ENCODE data around the gene ACAD9. TPM values are rescaled to one million over a fixed set of nuclear protein-coding genes. Genes with fewer than 3 reads are reported as not detected.
A peak's percentile ranks its signal among the peaks of the same experiment; 100 is the strongest.

Gene ACAD9
- total RNA-seq, 2 experiments from 2014 or later, result 69.5 to 88.5 TPM

- Histone ChIP-seq H3K4me1 (ENCODE audit: insufficient read depth, low read length, poor library complexity, severe bottlenecking) (no peaks in the 10 kb centered on the region), H3K9me2 (ENCODE audit: insufficient read depth, low read length) (no peaks in the 10 kb centered on the region), H3K36me3 (ENCODE audit: insufficient read depth, low read length) (no peaks in the 10 kb centered on the region), H3K9me3 (ENCODE audit: low read length) (peaks cover 24% of the 10 kb centered on the region), H3K4me3 (ENCODE audit: low read depth, low read length, poor library complexity, severe bottlenecking) (no peak overlapping the region), H4K20me1 (ENCODE audit: insufficient read depth, low read length) (no peaks in the 10 kb centered on the region), H3K27ac (ENCODE audit: low read depth, low read length, poor library complexity, severe bottlenecking) (no peak overlapping the region), H3K4me2 (ENCODE audit: low read length) (no peak overlapping the region), H2AFZ (ENCODE audit: low read length) (no peak overlapping the region), H3K79me2 (ENCODE audit: insufficient read depth, low read depth, low read length) (no peaks in the 10 kb centered on the region)
- CTCF ChIA-PET (ENCODE audit: unreplicated experiment), result no interaction called here
- no peak for DNase-seq (ENCODE audit: low spot score)
- BruUV-seq (replicated peaks), result no TSS peak
- POLR2A ChIA-PET, result no interaction called here
- TF ChIP-seq EZH2phosphoT487 (IDR thresholded peaks at IDR 0.05; ENCODE audit: borderline replicate concordance, low read depth, low read length), result no peak
- intact Hi-C loops (cut with micrococcal nuclease; ENCODE audit: unreplicated experiment), result no loop called here
Observed at GRCh38 chr3:128853826-128854225, 25.6 kb upstream of the ACAD9 start.

GRCh38 chr3:128854475-128854874 is 24.9 kb upstream of the ACAD9 start:
- Histone ChIP-seq H2AFZ (ENCODE audit: low read length) (no peak overlapping the region), H3K4me2 (ENCODE audit: low read length) (no peak overlapping the region), H3K4me1 (ENCODE audit: insufficient read depth, low read length, poor library complexity, severe bottlenecking) (no peaks in the 10 kb centered on the region), H3K9me3 (ENCODE audit: low read length) (peaks cover 31% of the 10 kb centered on the region), H3K36me3 (ENCODE audit: insufficient read depth, low read length) (no peaks in the 10 kb centered on the region; the same call in 1 of the 2 replicates), H3K79me2 (ENCODE audit: insufficient read depth, low read depth, low read length) (no peaks in the 10 kb centered on the region), H3K9me2 (ENCODE audit: insufficient read depth, low read length) (no peaks in the 10 kb centered on the region), H3K27ac (ENCODE audit: low read depth, low read length, poor library complexity, severe bottlenecking) (no peak overlapping the region), H3K4me3 (ENCODE audit: low read depth, low read length, poor library complexity, severe bottlenecking) (no peak overlapping the region), H4K20me1 (ENCODE audit: insufficient read depth, low read length) (no peaks in the 10 kb centered on the region)
- TF ChIP-seq CTCF (conservative IDR thresholded peaks at IDR 0.05; ENCODE audit: low read length) (no peak), EZH2phosphoT487 (IDR thresholded peaks at IDR 0.05; ENCODE audit: borderline replicate concordance, low read depth, low read length) (no peak)
- POLR2A ChIA-PET, result no interaction called here
- peak; percentile 42 for DNase-seq (ENCODE audit: low spot score)
- BruUV-seq (replicated peaks), result no TSS peak
- CTCF ChIA-PET (ENCODE audit: unreplicated experiment), result no interaction called here
- intact Hi-C loops (cut with micrococcal nuclease; ENCODE audit: unreplicated experiment), result no loop called here

GRCh38 chr3:128855569-128855968 is 23.9 kb upstream of the ACAD9 start:
- Histone ChIP-seq H4K20me1 (ENCODE audit: insufficient read depth, low read length) (no peaks in the 10 kb centered on the region), H3K79me2 (ENCODE audit: insufficient read depth, low read depth, low read length) (no peaks in the 10 kb centered on the region), H3K9me3 (ENCODE audit: low read length) (peaks cover 39% of the 10 kb centered on the region), H2AFZ (ENCODE audit: low read length) (no peak overlapping the region), H3K4me1 (ENCODE audit: insufficient read depth, low read length, poor library complexity, severe bottlenecking) (no peaks in the 10 kb centered on the region), H3K36me3 (ENCODE audit: insufficient read depth, low read length) (peaks cover 6% of the 10 kb centered on the region), H3K9me2 (ENCODE audit: insufficient read depth, low read length) (no peaks in the 10 kb centered on the region), H3K4me3 (ENCODE audit: low read depth, low read length, poor library complexity, severe bottlenecking) (no peak overlapping the region), H3K27ac (ENCODE audit: low read depth, low read length, poor library complexity, severe bottlenecking) (no peak overlapping the region), H3K4me2 (ENCODE audit: low read length) (no peak overlapping the region)
- DNase-seq (ENCODE audit: low spot score), result no peak
- TF ChIP-seq CTCF (conservative IDR thresholded peaks at IDR 0.05; ENCODE audit: low read length) (no peak), EZH2phosphoT487 (IDR thresholded peaks at IDR 0.05; ENCODE audit: borderline replicate concordance, low read depth, low read length) (no peak)
- intact Hi-C loops (cut with micrococcal nuclease; ENCODE audit: unreplicated experiment), result no loop called here
- ChIA-PET CTCF (ENCODE audit: unreplicated experiment) (no interaction called here), POLR2A (interaction anchor here (0.6 kb wide), 1 partner anchor 22 kb away, joined by 3 read pairs; no protein-coding TSS in a partner anchor)
- BruUV-seq (replicated peaks), result no TSS peak

Data from OCI-LY7 (cell line).